Measurements from ENCODE around the gene TNRC6B.

DNA sequence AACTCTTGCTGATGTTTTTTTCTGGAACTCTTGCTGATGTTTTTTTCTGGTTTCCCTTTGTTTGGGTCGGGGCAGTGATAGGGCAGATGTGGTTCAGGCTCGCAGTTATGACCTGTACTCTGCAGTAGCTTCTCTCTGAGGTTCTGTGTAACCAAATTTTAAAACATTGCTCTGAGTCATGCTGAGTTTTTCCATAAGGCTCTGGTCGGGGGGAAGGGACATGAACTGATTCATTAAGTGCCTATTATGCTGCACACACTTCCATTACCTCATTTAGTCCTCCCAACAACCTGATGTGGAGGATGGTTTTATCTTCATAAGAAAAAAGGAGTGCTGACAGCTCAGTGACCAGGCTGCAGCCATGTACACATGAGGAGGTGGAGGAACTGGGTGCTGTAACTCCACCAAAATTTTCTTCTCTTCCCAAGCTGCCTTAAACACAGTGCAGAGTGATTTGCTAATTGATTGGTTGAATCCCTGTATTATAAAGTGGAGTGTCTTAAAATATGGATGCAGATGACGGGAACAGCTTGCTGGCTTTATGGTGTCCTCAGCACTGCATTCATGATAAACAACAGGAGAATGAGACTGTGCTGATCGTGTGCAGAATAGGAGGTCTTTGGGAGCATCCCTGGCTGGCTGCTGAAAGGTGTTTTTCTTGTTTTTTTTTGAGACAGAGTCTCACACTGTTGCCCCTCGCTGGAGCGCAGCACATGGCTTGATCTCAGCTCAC, 19.1 kb downstream of the TNRC6B start:
- TF ChIP-seq EZH2 (IDR thresholded peaks at IDR 0.05; ENCODE audit: insufficient read depth, low read length), result no peak
- TF ChIP-seq CTCF (IDR thresholded peaks at IDR 0.05; ENCODE audit: insufficient read depth, low read depth, low read length), result no peak

Measured in astrocyte (in vitro differentiated cells and primary cell).